Measurements from ENCODE around the gene PRPF38A.

The PRPF38A gene

DNA sequence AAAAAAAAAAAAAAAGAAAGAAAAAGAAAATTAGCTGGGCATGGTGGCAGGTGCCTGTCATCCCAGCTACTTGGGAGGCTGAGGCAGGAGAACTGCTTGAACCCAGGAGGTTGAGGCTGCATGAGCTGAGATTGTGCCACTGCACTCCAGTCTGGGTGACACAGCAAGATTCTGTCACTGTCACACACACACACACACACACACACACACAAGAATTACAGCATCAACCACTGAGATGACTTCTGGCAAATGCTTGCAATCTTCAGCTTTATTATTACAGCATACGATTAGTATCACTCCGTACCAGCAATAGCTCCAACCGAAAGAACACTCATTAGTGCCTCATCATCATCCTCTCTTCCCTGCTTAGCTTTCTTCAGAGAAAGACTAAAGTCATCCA is 4.8 kb upstream of the PRPF38A start:
- DNase-seq (ENCODE audit: low spot score) = no peak

DNA sequence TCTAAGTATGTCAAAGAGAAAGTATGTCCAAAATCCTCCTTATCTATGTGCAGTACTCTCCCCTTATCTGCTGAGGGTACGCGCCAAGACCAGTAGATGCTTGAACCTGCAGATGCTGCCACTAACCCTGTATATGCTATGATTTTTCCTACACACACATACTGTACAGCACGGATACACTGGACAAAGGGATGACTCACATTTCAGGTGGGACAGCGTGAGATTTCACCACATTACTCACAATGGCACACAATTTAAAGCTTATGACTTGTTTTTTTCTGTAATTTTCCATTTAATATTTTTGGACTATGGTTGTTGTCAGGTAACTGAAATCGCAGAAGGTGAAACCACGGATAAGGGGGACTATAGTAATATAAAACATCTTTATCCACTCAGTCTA is 4.3 kb upstream of the PRPF38A start:
- no peak for DNase-seq (ENCODE audit: low spot score)

DNA sequence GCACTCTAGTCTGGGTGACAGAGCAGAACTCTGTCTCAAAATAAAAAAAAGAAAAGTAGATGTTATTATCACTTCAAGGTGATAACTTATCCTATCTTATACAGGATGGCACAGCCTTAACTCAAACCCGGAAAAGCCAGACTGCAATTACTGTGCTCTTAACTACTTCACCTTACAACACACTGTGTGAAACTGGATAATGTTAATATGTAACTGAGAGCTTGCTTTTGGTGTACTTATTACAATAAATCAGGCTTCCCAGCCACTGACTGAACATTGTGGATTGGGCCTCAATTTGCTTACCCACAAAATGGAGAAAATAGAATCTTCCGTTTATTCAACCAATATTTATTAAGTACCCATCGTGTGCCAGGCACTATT is 1.6 kb upstream of the PRPF38A start:
- DNase-seq (ENCODE audit: low spot score) = no peak

DNA sequence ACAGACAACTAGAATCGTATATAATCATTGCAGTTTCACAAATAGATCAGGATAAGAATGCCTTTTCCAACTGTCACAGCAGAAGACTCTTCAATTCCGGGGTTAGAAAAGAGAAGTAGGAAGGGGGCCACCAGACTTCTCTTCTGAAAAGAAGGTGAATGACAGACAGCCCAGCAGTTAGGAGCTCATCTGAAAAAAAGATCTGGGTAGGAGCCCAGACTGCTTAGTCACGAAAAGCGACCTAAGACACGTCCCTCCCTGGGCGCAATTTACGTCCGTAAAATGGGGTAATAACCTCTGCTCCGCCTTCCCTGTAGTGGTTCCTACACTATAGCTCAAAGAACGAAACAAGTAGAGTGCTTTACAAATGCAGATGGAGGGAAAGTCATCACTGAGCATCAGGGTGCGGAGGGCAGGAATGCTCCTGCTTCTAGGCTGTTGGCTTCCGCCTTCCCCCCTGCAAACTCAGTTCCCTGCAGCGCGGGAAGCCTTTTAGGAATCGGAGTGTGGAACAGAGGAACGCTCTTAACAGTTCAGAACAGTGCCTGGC is 761 bp upstream of the PRPF38A start:
- DNase-seq (ENCODE audit: low spot score) = peak; percentile 71

DNA sequence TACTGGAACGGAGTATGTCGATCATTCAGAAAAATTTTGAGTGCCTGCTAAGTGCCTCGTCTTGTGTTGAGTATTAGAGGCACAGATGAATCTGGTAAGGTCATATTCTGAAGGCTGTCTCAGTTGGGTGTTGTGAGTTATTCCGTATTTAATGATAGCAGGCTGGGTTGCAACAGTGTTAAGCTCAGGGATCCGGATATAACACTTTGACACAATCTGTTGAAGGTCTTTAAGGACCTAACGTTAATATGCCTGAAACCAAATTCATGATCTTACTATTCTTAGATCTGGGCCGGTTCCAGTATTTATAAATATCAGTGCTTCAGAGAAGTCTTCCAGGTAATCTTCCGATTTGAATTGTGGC is 555 bp downstream of the PRPF38A start:
- DNase-seq (ENCODE audit: low spot score) = no peak

DNA sequence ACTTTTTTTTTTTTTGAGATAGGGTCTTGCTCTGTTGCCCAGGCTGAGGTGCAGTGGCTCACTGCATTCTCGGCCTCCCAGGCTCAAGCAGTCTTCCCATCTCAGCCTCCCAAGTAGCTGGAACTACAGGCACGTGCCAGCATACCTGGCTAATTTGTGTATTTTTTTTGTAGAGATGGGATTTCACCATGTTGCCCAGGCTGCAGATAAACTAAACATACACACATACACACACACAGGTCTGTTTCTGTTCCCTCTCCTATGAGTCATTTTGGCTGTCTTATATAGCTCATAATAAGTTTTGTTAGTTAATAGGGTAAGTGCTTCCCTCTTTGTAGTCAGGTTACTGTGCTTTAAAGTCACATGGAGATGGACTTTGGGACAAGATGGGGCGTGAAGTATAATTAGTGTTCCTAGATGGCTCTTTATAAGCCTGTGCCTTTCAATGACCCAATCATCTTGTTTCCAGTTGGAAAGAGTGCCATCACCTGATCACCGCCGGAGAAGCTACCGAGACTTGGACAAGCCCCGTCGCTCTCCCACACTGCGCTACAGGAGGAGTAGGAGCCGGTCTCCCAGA is 9.1 kb downstream of the PRPF38A start:
- DNase-seq (ENCODE audit: low spot score) = no peak

DNA sequence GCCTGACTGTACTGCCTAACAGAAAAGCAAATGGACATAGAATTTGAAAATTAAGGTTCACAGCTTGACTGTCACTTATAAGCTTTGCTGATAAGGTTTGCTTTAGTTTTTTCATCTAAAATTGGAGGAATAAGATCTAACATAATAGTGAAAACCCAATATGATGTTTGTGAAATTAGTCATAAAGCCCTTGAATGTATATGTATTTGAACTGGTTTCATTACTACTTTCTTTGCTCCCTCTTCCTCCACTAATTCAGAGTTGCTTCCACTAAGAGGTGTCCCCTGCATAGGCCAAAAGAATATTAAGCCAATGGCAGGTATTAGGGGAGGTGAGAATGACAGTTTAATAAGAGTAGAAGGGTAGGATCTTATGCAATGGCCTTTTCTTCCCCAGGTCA is 10.5 kb downstream of the PRPF38A start:
- no peak for DNase-seq (ENCODE audit: low spot score)

DNA sequence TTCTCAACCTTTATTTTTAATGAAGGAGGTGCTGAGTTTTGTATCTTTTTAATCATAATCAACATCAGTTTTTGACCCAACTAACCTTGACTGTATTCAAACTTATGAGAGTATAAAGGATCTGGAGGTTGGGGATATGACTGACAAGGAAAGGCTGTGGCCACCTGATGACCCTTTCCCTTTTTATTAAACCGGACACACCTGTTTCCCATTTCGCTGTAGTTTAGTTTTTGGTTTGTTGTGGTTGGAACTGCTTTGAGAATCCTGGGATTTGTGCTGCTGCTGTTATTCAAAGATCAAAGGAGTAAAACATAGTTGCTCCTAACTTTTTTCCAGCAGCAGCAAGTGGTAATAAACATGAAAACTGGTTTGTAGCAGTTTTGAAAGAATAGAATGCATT is 12.4 kb downstream of the PRPF38A start:
- no peak for DNase-seq (ENCODE audit: low spot score)

DNA sequence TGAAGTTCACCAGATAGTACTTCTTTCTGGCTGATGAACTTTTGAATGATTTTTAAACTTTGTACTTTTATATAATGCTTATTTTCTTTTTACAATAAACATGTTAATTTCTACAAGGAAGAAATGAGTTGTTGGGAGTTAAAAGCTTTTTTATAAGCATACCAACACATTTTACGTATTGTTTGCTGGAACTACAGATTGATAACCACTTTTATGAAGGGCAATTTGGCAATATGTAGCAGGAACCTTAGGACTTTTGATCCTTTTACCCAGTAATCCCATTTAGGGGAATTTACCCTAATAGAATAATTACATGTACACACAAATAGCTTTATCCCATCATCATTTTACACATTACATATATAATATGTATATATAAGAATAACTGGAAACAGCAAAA is 16.3 kb downstream of the PRPF38A start:
- no peak for DNase-seq (ENCODE audit: low spot score)

DNA sequence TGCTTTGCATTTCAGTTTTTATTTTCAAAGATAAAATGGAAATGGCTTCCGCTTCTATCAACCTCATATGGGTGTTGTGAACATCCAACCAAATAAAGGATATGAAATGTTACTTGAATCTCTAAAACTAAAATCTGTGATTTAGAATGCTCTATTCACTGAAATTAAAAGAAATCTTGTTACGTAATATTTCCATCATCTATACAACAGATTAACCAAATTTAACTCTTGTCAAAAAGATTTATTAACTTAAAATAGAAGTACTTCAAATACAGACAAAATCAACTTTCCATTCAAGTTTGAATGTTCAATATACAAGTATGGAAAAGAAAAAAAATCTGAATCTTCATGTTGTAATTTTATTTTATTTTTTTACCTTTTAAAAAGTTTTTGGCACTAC is 18.7 kb downstream of the PRPF38A start:
- DNase-seq (ENCODE audit: low spot score) = no peak

DNA sequence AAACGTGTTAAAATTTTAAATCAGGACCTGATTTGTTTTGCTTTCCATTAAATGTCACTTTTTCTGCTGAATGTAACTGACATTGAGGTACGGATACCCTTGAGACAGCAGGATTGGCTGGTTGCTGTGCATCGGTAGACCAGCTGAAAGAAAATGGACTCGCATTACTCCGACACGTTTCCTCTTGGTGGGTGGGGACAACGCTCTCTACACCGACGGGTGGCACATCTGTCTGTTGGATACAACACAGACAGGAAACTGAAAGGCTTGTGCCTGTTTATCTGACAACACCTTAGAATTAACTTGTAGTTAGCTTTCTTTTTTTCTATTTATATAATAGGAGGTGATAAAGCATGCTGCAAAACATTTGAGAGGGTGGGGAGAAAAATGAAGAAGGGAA is 19.4 kb downstream of the PRPF38A start:
- no peak for DNase-seq (ENCODE audit: low spot score)

DNA sequence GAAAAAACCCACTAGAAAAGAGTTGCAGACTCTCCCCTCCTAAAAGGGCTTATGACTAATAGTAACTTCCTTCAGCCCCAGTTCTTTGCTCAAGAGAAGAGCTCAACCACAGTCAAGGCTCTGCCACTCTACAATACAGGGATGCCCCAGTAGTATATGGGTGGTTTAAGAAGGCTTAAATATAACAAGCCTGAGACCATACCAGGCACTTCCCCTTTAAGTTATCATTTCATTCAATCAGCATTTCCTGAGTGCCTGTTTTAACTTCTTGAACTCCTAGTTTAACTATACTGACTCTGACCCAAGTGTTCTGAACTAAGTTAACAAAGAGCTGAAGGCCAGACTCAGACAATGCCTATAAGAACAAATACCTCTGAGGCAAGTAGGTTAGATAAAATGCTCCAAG is 19.8 kb downstream of the PRPF38A start:
- no peak for DNase-seq (ENCODE audit: low spot score)

DNA sequence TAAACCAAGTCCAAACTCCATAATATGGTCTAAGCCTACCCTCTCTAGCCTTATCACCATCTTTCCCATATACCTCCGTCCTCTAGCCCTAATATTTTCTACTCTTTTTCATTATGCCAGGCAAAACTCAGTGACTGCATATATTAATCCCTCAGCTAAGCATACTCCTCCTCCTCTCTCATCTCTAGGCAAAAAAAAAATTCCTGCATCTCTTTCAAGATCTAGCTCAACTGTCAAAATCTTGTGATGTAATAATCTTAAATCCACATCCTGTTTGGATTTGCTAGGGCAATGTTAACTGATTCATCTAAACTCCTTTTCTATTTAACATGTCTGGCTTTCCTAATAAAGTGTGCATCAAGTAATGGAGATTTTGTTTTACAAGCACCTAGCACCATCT is 20.4 kb downstream of the PRPF38A start:
- DNase-seq (ENCODE audit: low spot score) = no peak

DNA sequence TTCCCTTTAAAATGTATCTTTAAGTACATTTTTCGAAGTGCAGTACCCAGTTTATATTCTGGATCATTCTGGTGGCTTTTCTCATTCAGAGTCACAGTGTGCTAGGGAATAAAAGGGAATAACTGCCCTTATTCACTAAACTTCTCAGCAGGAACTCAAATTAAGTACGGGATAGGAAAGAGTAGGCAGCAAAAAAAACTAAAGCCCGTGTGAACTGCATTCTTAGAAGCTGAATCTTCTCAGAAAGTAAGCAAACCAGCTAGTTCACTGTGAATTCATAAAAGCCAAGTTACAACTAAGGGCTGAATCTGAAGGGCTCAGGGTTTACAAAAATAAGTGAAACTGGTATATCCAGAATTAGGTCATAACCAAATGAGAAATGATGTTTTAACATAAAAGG is 22.0 kb downstream of the PRPF38A start:
- peak; percentile 7 for DNase-seq (ENCODE audit: low spot score)

DNA sequence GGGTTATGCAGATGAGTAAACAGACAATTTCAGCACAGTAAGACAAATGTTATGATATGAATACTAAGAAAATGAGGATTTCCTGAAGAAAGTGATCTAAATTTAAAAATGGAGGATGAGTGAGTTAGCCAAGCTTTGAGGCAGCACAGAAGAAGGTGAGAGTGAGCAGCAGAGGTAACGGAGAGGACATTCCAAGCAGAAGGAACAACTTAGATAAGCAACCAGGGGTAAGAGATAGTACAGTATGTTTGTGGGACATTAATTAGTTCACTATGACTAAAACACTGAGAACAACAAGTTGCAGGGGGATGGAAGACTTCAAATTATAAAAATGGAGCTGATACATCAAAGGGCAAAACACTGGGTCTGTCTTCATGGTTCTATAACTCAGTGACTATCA is 22.8 kb downstream of the PRPF38A start:
- DNase-seq (ENCODE audit: low spot score) = no peak

DNA sequence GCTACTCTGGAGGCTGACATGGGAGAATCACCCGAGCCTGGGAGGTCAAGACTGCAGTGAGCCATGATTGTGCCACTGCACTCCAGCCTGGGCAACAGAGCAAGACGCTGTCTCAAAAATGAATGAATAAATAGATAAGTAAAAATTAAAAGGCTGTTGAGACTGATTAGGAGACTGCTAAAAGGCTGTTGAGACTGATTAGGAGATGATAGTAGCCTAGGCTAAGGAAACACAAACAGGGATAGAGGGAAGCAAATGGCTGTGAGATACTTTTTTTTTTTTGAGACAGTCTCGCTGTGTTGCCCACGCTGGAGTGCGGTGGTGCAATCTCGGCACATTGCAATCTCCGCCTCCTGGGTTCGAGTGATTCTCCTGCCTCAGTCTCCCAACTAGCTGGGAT is 28.4 kb downstream of the PRPF38A start:
- no peak for DNase-seq (ENCODE audit: low spot score)

DNA sequence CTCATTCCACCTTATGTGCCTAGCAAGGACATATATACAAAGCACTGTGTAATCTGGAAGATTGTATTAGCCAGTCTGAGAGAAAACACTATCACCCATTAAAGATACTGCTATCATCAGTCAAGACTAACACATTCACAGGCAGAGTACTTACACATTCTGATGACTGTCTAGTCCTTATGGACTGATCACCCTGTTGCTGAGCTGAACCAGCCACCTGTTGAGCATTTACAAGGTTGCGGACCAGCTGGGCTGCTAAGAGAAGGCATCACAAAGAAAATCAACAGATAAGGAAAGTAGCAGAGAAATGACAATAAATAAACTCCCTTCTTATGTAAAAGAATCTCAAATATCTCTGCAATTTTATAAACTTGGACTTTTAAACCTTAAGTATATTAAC is 30.8 kb downstream of the PRPF38A start:
- no peak for DNase-seq (ENCODE audit: low spot score)

DNA sequence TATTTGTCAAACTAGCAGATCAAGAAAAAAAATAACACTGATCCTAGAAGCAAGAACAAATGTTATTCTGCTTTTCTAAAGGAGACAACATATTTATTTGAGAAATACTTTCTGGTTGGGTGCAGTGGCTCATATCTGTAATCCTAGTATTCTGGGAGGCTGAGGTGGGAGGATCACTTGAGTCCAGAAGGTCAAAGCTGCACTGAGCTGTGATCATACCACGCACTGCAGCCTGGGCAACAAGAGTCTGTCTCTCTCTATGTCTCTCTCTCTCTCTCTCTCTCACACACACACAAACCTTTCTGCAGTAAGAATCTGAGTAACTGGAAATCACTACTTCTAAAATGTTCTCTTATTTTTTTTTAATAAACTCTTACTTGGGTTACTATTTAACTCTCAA is 31.2 kb downstream of the PRPF38A start:
- DNase-seq (ENCODE audit: low spot score) = no peak

DNA sequence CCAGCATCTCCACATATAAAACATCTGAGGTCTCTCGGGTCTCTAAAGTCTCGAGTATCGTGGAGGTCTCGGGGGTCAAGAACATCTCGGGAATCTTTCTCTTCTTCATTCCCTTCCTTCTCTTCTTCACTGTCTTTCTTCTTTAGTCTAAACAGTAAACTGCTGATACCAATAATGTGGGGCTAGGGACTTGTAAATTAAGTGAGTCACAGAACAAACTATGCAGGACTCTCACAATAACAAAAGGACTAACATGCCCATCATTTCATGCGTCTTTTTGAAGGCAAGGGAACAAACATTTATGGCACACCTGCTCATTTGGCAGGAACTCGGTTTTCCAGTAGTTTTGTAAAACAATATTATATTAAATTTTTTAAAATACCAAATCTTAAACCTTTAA is 32.4 kb downstream of the PRPF38A start:
- DNase-seq (ENCODE audit: low spot score) = no peak

DNA sequence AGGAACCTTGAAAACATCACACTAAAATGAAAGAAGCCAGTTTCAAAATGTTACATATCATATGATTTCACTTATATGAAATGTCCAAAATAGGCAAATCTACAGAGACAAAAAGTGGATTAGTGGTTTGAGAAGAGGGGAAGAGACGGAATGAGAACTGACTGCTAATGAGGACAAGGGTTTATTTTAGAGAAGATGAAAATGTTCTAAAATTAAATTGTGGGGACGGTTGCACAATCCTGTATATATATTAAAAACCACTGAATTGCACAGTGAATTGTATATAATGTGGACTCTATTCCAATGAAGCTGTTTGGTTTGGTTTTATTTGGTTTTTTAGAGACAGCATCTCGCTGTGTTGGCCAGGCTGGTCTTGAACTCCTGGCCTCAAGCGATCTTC is 35.6 kb downstream of the PRPF38A start:
- DNase-seq (ENCODE audit: low spot score) = no peak

DNA sequence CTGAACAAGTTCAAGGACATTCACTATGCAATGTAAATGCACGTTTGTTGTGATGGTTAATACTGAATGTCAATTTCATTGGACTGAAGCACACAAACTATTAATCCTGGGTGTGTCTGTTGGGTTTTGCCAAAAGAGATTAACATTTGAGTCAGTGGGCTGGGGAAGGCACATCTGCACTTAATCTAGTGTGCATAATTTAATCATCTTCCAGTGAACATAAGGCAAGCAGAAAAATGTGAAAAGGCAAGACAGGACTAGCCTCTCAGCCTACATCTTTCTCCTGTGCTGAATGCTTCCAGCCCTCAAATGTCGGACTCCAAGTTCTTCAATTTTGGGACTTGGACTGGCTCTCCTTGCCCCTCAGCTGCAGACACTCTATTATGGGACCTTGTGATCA is 40.1 kb downstream of the PRPF38A start:
- no peak for DNase-seq (ENCODE audit: low spot score)

DNA sequence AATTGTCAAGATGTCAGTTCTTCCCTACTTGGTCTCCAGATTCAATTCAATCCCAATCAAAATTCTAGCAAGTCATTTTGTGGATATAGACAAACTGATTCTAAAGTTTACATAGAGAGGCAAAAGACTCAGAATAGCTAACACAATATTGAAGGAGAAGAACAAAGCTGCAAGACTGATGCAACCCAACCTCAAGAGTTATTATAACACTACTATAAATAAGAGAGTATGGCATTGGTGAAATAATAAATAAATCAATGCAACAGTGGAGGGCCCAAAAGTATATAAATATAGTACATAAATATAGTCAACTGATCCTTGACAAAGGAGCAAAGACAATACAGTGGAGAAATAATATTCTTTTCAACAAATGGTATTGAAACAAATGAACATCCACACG is 49.7 kb downstream of the PRPF38A start:
- no peak for DNase-seq (ENCODE audit: low spot score)

DNA sequence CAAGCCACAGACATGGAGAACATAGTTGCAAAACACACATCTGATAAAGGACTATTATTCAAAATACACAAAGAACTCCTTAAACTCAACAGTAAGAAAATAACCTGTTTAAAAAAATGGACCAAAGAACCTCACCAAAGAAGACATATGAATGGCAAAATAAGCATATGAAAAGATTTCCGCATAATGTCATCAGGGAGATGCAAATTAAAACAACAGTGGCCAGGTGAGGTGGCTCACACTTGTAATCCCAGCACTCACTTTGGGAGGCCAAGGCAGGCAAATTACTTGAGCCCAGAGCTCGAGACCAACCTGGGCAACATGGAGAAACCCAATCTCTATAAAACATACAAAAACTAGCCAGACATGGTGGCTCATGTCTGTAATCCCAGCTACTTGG is 50.4 kb downstream of the PRPF38A start:
- no peak for DNase-seq (ENCODE audit: low spot score)

DNA sequence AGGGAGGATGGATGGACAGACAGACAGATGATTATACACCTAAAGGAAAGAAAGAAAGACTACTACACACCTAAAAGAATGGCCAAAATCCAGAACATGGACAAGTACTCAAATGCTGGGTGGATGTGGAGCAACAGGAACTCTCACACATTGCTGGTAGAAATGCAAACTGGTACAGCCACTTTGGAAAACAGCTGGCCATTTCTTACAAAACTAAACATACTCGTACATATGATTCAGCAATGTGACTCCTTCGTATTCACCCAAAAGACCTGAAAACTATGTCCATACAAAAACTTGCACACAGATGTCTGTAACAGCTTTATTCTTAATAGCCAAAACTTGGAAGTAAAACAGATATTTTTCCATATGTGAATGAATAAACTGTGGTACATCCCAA is 51.3 kb downstream of the PRPF38A start:
- no peak for DNase-seq (ENCODE audit: low spot score)

DNA sequence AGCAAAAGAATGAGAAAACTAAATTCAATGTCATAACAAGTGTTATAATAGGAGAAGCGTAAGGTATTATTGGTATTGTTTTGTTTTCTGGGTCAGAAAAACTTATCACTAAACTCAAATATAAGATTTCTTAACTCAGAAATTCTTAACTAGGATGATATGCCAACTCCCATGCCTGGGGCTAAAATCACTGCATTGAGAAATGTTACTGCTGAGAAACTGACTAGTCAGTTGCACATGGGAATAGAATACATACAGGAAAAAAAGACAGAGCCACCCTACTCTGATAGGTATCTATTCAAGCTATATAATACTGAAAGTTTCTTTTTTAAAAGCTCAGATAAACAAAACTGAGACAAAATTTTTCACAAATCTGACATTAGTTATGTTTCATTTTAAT is 56.3 kb downstream of the PRPF38A start:
- peak; percentile 8 for DNase-seq (ENCODE audit: low spot score)
